Karpas-422 (cell line): Measurements from ENCODE around the gene CGB1. TPM values are rescaled to one million over a fixed set of nuclear protein-coding genes. Genes with fewer than 3 reads are reported as not detected.
"Not testable (repeated sequence)": the region's sequence is repeated elsewhere in the genome, so short reads cannot be mapped to it uniquely, and the experiment has no call there.

Experiments
- DNase-seq: peaks from one replicate; pipeline ENCODE4 v3.0.0-alpha.2; 2015
- H2AFZ ChIP-seq: fragments of 200-600 bp; sonication (generic); 2 replicates; pipeline ENCODE4 v1.6.1; 2014; ENCODE audit warnings: antibody characterized with exemption, low read length, mixed read lengths
- H3K27ac ChIP-seq: fragments of 200-600 bp; sonication (generic); 2 replicates; pipeline ENCODE4 v1.5.1; 2014; ENCODE audit warnings: mild to moderate bottlenecking, low read length, moderate library complexity
- H3K27me3 ChIP-seq: fragments of 200-600 bp; sonication (generic); 2 replicates; pipeline ENCODE4 v1.6.1; 2014; ENCODE audit warnings: low read length, mixed read lengths
- H3K36me3 ChIP-seq: fragments of 200-600 bp; sonication (generic); 2 replicates; pipeline ENCODE4 v1.6.1; 2014; ENCODE audit warnings: low read length, mixed read lengths; ENCODE audit not compliant: insufficient read depth
- H3K4me1 ChIP-seq: fragments of 200-600 bp; sonication (generic); 2 replicates; pipeline ENCODE4 v1.6.1; 2014; ENCODE audit warnings: mild to moderate bottlenecking, low read length, mixed read lengths
- H3K4me2 ChIP-seq: fragments of 200-600 bp; sonication (generic); 2 replicates; pipeline ENCODE4 v1.6.1; 2014; ENCODE audit warnings: low read length, low read depth, mild to moderate bottlenecking; ENCODE audit not compliant: poor library complexity, severe bottlenecking
- H3K4me3 ChIP-seq: fragments of 200-600 bp; sonication (generic); 2 replicates; pipeline ENCODE4 v1.5.1; 2014; ENCODE audit warnings: mild to moderate bottlenecking, antibody characterized with exemption, low read length, mixed read lengths
- H3K79me2 ChIP-seq: fragments of 200-600 bp; sonication (generic); 2 replicates; pipeline ENCODE4 v1.6.1; 2014; ENCODE audit warnings: mild to moderate bottlenecking, low read length, mixed read lengths
- H3K9ac ChIP-seq: fragments of 200-600 bp; sonication (generic); 2 replicates; pipeline ENCODE4 v1.6.0; 2014; ENCODE audit warnings: low read length
- H3K9me2 ChIP-seq: fragments of 200-600 bp; sonication (generic), shearing (Covaris generic); replicated peaks from 2 replicates; pipeline ENCODE4 v1.6.0; 2014; ENCODE audit warnings: mild to moderate bottlenecking, low read length, moderate library complexity; ENCODE audit not compliant: insufficient read depth
- H3K9me3 ChIP-seq: fragments of 300-700, 200-600 bp; sonication (generic); 2 replicates; pipeline ENCODE4 v1.6.1; 2014; ENCODE audit warnings: low read length, mixed read lengths
- H4K20me1 ChIP-seq: fragments of 200-600 bp; sonication (generic); 2 replicates; pipeline ENCODE4 v1.6.1; 2014; ENCODE audit warnings: mild to moderate bottlenecking, antibody characterized with exemption, low read length, low read depth; ENCODE audit not compliant: insufficient read depth
- total RNA-seq: library from RNA; depleted of rRNA; stranded (reverse); fragments of >200 nt; shearing (Covaris generic); gene quantifications from 2 replicates; pipeline ENCODE4 v1.2.3, GENCODE V29; 2014; ENCODE audit warnings: low replicate concordance; rRNA removed

The CGB1 gene
- not detected in 2 replicates for total RNA-seq

DNA sequence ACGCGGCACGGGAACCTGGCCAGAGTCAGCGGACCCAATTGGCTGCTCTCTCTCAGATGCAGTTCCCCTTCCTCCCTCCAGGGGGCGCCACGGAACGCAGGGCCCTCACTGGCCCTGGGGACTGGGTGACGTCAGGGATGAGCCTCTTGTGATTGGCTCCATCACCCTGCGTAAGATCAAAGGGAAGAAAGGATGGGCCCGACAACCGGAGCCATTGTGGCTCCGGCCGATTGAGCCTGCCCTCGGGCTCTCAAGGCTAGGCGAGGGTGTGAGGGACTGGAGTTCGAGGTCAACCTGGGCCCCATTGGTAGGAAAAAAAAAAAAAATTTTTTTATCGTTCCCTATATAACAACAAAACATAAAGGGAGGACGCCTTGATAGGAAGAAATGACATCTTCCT is at the start of gene CGB1:
Gene CGB1 (minus strand): TSS at position 81 of the 400 bp plus-strand sequence. CDS start 184 bp downstream, outside the sequence.
- H4K20me1 ChIP-seq, H3K79me2 ChIP-seq, H3K9ac ChIP-seq, H3K9me2 ChIP-seq, H3K27me3 ChIP-seq, H3K4me3 ChIP-seq, H3K36me3 ChIP-seq, H3K4me2 ChIP-seq, H2AFZ ChIP-seq, H3K27ac ChIP-seq, H3K9me3 ChIP-seq, H3K4me1 ChIP-seq: not testable (repeated sequence)
- peak; percentile 91 for DNase-seq

DNA sequence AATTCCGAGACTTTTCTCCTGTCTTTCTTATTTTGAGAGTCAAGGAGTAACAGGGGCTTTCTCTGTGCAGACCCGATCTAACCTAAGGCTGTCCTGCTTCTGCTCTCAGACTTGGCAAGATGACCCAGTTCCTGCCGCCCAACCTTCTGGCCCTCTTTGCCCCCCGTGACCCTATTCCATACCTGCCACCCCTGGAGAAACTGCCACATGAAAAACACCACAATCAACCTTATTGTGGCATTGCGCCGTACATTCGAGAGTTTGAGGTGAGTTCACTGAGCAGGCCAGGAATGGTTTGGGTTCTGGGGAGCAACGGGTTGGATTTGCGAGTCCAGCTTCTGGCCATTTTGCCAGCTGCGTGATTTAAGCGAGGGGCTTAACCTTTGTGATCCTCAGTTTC is 49.6 kb upstream of the CGB1 start:
- H3K9me3 ChIP-seq = no peaks in the 10 kb centered on the region
- peaks cover 49% of the 10 kb centered on the region for H4K20me1 ChIP-seq
- no peaks in the 10 kb centered on the region for H3K9me2 ChIP-seq
- peak; percentile 41 for DNase-seq
- peak overlapping the region; percentile 97 for H3K4me2 ChIP-seq
- H3K79me2 ChIP-seq = peaks cover 52% of the 10 kb centered on the region
- H3K4me1 ChIP-seq = peaks cover 20% of the 10 kb centered on the region
- no peaks in the 10 kb centered on the region for H3K27me3 ChIP-seq
- H3K27ac ChIP-seq = peak overlapping the region; percentile 64; the same call in 1 of the 2 replicates
- peak overlapping the region; percentile 95 for H3K4me3 ChIP-seq
- no peak overlapping the region for H2AFZ ChIP-seq
- peak overlapping the region; percentile 95 for H3K9ac ChIP-seq
- H3K36me3 ChIP-seq = peaks cover 40% of the 10 kb centered on the region

DNA sequence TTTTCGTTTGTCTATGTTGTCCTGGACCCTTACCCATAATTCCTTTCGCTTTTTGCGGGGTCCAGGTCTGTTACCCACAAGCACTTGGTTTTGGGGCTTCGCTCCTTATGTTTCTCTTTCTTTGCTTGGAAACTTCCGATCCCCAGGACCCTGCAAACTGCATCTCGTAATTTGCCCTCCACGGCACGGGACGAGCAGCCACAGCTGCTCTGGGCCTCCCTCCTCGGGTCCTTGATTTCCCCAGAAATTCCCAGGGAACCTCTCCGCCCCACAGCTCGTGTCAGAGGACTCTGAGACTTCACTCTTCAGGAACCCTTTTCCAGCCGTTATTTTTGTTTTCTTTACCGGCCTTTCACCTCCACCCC is 49.2 kb upstream of the CGB1 start:
- peak overlapping the region; percentile 64 for H3K27ac ChIP-seq
- H3K4me2 ChIP-seq = peak overlapping the region; percentile 97
- DNase-seq = no peak
- peak overlapping the region; percentile 95 for H3K4me3 ChIP-seq
- H2AFZ ChIP-seq = peak overlapping the region; percentile 23; the same call in 1 of the 2 replicates
- H3K27me3 ChIP-seq = no peaks in the 10 kb centered on the region
- peaks cover 39% of the 10 kb centered on the region for H3K36me3 ChIP-seq
- peaks cover 51% of the 10 kb centered on the region for H3K79me2 ChIP-seq
- no peaks in the 10 kb centered on the region for H3K9me3 ChIP-seq
- H3K9ac ChIP-seq = peak overlapping the region; percentile 95
- peaks cover 20% of the 10 kb centered on the region for H3K4me1 ChIP-seq
- H4K20me1 ChIP-seq = peaks cover 47% of the 10 kb centered on the region
- no peaks in the 10 kb centered on the region for H3K9me2 ChIP-seq

DNA sequence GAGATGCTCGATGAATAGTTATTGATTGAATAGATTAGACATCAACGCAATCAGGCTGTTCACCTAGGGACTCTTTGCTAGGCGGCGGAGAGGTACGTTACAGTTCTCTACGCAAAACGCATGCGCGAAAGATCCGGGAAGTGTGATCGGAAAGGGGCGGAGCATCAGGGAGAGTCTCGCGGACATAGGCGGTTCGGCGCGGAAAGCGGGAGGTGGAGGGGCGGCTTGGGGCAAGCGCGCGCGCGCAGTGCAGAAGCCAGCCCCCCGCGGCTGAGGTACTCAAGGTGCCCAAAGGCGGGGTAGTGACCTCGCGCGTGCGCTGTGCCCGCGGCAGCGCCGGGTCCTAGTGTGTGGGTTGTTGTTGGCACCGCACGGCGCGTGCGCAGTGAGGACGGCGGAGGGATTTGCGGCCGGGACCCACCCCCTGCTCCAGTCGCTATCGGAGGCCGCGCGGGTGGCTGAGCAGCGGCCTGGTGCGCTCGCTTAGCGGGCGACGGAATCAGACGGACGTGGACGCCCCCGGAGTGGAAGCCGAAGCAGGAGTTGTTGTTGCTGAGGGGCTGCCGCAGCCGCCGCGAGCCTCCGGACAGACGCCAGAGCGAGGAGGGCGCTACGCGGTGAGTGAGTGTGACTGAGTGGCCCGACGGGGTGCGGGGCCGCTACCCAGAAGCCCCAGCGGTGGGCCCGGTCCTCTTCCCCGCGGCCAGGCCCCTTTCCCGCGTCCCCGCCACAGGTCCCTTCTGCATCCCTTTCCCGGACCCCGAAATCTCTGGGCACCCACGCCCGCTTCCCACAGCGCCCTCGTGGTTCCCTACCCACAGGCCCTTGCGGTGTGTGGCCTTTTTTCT is 48.5 kb upstream of the CGB1 start, which contains the start of gene SNRNP70:
Gene SNRNP70 (plus strand): TSS at position 432 of the 848 bp plus-strand sequence. CDS start 964 bp downstream, outside the sequence.
- Histone ChIP-seq H3K9me2 (no peaks in the 10 kb centered on the region), H3K4me1 (peaks cover 20% of the 10 kb centered on the region), H3K79me2 (peaks cover 45% of the 10 kb centered on the region), H2AFZ (peak within 1 kb of the TSS; percentile 72), H3K9me3 (no peaks in the 10 kb centered on the region), H3K9ac (peak within 1 kb of the TSS; percentile 95), H3K4me2 (peak within 1 kb of the TSS; percentile 97), H3K4me3 (peak within 1 kb of the TSS; percentile 95), H3K36me3 (peaks cover 33% of the 10 kb centered on the region), H3K27me3 (no peaks in the 10 kb centered on the region), H4K20me1 (peaks cover 41% of the 10 kb centered on the region), H3K27ac (peak within 1 kb of the TSS; percentile 64)
- DNase-seq = peak; percentile 100

DNA sequence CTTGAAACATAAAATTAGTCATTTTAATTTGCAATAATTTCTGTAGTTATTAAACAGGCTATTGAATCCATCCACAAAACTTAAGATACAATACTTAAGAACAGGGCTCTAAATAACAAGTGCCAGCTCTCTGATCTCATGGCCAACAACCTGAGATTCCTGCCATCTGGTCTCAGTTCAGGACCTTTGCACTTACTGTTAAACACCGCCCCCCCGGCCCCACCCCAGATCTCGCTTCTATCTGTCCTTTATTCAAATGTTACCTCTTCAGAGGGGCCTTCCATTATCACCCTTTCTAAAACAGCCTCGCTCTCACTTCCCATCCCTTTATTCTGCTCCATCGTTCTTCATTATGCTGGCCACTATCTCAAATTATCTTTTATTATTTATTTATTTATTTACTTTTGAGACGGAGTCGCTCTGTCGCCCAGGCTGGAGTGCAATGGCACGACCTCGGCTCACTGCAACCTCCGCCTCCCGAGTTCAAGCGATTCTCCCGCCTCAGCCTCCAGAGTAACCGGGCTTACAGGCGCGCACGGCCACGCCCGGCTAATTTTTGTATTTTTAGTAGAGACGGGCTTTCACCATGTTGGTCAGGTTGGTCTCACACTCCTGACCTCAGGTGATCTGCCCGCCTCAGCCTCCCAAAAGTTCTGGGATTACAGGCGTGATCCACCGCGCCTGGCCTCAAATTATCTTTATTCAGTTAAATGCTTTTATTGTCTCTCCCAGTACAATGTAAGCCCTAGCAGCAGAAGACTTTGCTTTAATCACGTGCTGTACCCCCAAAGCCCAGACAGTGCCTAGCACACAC is 47.7 kb upstream of the CGB1 start:
- H3K9me2 ChIP-seq = no peaks in the 10 kb centered on the region
- H3K9ac ChIP-seq = peak overlapping the region; percentile 95
- H3K36me3 ChIP-seq = peaks cover 26% of the 10 kb centered on the region
- no peaks in the 10 kb centered on the region for H3K9me3 ChIP-seq
- peak overlapping the region; percentile 67 for H3K4me2 ChIP-seq
- peaks cover 35% of the 10 kb centered on the region for H4K20me1 ChIP-seq
- peak; percentile 45 for DNase-seq
- peak overlapping the region; percentile 72 for H2AFZ ChIP-seq
- peaks cover 20% of the 10 kb centered on the region for H3K4me1 ChIP-seq
- H3K79me2 ChIP-seq = peaks cover 38% of the 10 kb centered on the region
- H3K27me3 ChIP-seq = no peaks in the 10 kb centered on the region
- peak overlapping the region; percentile 95 for H3K4me3 ChIP-seq
- no peak overlapping the region for H3K27ac ChIP-seq

DNA sequence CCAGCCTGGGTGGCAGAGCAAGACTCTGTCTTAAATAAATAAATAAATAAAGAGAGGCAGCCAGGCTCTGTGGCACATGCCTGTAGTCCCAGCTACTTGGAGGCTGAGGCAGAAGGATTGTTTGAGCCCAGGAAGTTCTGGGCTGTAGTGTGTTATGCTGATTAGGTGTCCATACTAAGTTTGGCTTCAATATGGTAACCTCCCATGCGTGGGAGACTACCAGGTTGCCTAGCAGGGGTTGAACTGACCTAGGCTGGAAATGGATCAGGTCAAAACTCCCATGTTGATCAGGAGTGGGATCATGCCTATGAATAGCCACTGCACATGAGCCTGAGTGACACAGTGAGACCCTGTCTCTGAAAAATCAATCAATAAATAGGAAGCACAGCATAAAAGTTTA is 44.6 kb upstream of the CGB1 start:
- H3K4me2 ChIP-seq = no peak overlapping the region
- H3K9me2 ChIP-seq = no peaks in the 10 kb centered on the region
- no peak overlapping the region for H3K27ac ChIP-seq
- H3K9me3 ChIP-seq = no peaks in the 10 kb centered on the region
- no peak overlapping the region for H3K9ac ChIP-seq
- no peak overlapping the region for H3K4me3 ChIP-seq
- H4K20me1 ChIP-seq = peaks cover 9% of the 10 kb centered on the region
- peaks cover 5% of the 10 kb centered on the region; the same call in 1 of the 2 replicates for H3K36me3 ChIP-seq
- H3K79me2 ChIP-seq = peaks cover 10% of the 10 kb centered on the region
- no peak for DNase-seq
- H3K4me1 ChIP-seq = peaks cover 7% of the 10 kb centered on the region
- H3K27me3 ChIP-seq = no peaks in the 10 kb centered on the region
- no peak overlapping the region for H2AFZ ChIP-seq

DNA sequence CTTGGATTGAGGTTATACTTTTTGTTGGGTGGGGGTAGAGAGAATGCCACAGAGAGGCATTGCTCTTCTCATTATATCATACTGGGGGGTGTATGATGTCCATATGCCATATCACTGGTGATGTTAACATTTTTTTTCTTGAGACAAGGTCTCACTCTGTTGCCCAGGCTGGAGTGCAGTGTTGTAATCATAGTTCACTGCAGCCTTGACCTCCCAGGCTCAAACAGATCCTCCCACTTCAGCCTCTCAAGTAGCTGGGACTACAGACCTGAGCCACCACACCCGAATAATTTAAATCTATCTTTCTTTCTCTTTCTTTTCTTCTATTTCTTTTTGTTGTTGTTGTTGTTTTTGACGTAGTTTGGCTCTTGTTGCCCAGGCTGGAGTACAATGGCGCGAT is 43.7 kb upstream of the CGB1 start:
- peaks cover under 1% of the 10 kb centered on the region; the same call in 1 of the 2 replicates for H4K20me1 ChIP-seq
- no peak overlapping the region for H2AFZ ChIP-seq
- DNase-seq = peak; percentile 24
- H3K27me3 ChIP-seq = no peaks in the 10 kb centered on the region
- no peak overlapping the region for H3K4me2 ChIP-seq
- no peaks in the 10 kb centered on the region for H3K36me3 ChIP-seq
- H3K4me3 ChIP-seq = no peak overlapping the region
- no peaks in the 10 kb centered on the region for H3K9me3 ChIP-seq
- peaks cover 4% of the 10 kb centered on the region for H3K4me1 ChIP-seq
- H3K9me2 ChIP-seq = no peaks in the 10 kb centered on the region
- H3K9ac ChIP-seq = no peak overlapping the region
- no peak overlapping the region for H3K27ac ChIP-seq
- peaks cover 2% of the 10 kb centered on the region for H3K79me2 ChIP-seq

DNA sequence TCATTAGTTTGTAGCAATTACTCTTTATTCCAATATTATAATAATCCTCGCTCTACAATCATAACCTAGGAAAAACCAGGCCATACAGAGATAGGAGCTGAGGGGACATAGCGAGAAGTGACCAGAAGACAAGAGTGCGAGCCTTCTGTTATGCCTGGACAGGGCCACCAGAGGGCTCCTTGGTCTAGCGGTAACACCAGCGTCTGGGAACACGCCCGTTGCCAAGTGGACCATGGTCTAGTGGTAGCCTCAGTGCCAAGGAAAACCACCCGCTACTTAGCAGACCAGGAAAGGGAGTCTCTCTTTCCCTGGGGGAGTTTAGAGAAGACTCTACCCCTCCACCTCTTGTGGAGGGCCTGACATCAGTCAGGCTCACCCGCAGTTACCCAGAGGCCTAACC is 38.2 kb upstream of the CGB1 start:
- not testable (repeated sequence) for H3K9me2 ChIP-seq, H3K27me3 ChIP-seq, H3K4me2 ChIP-seq, H3K36me3 ChIP-seq, H2AFZ ChIP-seq, H3K9me3 ChIP-seq, H4K20me1 ChIP-seq, H3K9ac ChIP-seq, H3K4me1 ChIP-seq, H3K4me3 ChIP-seq, H3K79me2 ChIP-seq, H3K27ac ChIP-seq
- DNase-seq = peak; percentile 62
